ENCODE measurements around the gene SGK1.
"Not testable (repeated sequence)": the region's sequence is repeated elsewhere in the genome, so short reads cannot be mapped to it uniquely, and the experiment has no call there.

Gene SGK1

DNA sequence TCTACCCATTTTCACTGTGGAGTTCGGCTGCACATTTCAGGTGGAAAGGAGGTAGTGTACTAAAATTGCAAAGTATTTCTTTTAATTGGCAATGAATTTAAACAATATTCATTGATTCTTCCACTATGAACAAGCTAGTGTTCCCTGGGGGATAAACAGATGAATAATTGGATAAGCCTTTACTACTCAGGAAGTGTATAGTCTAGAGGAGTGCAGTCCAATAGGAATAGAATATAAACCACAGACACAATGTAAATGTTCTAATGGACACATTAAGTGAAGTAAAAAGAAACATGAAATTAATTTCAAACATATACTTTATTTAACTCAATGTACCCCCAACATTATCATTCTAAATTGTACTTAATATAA, 28.7 kb downstream of the SGK1 start:
- no peak for DNase-seq (ENCODE audit: extremely low spot score)
- POLR2A ChIA-PET: no interaction called here
- no peak for TF ChIP-seq CTCF (IDR thresholded peaks at IDR 0.05; ENCODE audit: control extremely low read depth, extremely low read depth, low read depth, missing control alignments)
- CTCF ChIA-PET: no interaction called here

GRCh38 chr6:134288538-134289203, 29.2 kb downstream of the SGK1 start:
- ChIA-PET CTCF (interaction anchor here (1.5 kb wide), 1 partner anchor 41 kb away, joined by 4 read pairs; no protein-coding TSS in a partner anchor), POLR2A (no interaction called here)
- DNase-seq (ENCODE audit: extremely low spot score): peak; percentile 46
- no peak for TF ChIP-seq CTCF (IDR thresholded peaks at IDR 0.05; ENCODE audit: control extremely low read depth, extremely low read depth, low read depth, missing control alignments)

- CTCF ChIA-PET: interaction anchor here (0.8 to 1.5 kb wide), 3 partner anchors 8 to 214 kb away, joined by 3 to 4 read pairs (median 3); no protein-coding TSS in a partner anchor
- no peak for DNase-seq (ENCODE audit: extremely low spot score)
- POLR2A ChIA-PET: no interaction called here
- no peak for TF ChIP-seq CTCF (IDR thresholded peaks at IDR 0.05; ENCODE audit: control extremely low read depth, extremely low read depth, low read depth, missing control alignments)
These were observed 29.9 kb downstream of the SGK1 start for GRCh38 chr6:134287859-134288537.

DNA sequence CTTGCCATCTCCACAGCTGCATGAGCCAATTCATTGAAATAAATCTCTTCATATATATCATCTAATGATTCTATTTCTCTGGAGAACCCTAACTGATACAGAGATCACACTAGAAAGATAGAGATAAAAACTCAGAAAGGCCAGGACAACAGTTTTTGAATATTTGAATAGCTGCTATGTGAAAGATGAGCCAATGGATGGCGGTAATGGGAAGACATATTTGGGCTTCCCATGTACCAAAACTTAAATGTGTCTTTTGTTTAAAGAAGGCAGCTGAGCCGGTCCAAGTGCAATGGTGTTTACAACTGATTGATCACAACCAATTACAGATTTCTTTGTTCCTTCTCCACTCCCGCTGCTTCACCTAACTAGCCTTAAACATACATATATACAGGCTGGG, 35.1 kb downstream of the SGK1 start:
- ChIA-PET POLR2A (no interaction called here), CTCF (interaction anchor here (0.9 to 1.6 kb wide), 5 partner anchors 9 to 39 kb away, joined by 3 to 5 read pairs (median 3); no protein-coding TSS in a partner anchor)
- TF ChIP-seq CTCF (IDR thresholded peaks at IDR 0.05; ENCODE audit: control extremely low read depth, extremely low read depth, low read depth, missing control alignments): no peak
- no peak for DNase-seq (ENCODE audit: extremely low spot score)

- POLR2A ChIA-PET: interaction anchor here (0.6 kb wide), 1 partner anchor 17 kb away, joined by 3 read pairs; no protein-coding TSS in a partner anchor
- CTCF ChIA-PET: interaction anchor here (2.1 kb wide), 1 partner anchor 32 kb away, joined by 5 read pairs; no protein-coding TSS in a partner anchor
- TF ChIP-seq CTCF (IDR thresholded peaks at IDR 0.05; ENCODE audit: control extremely low read depth, extremely low read depth, low read depth, missing control alignments): no peak
- no peak for DNase-seq (ENCODE audit: extremely low spot score)
These were observed 36.5 kb downstream of the SGK1 start for GRCh38 chr6:134281388-134281787.

GRCh38 chr6:134278000-134278399, 39.9 kb downstream of the SGK1 start:
- DNase-seq (ENCODE audit: extremely low spot score): no peak
- ChIA-PET CTCF (interaction anchor here (1.3 to 1.8 kb wide), 3 partner anchors 10 to 43 kb away, joined by 3 to 7 read pairs (median 3); no protein-coding TSS in a partner anchor), POLR2A (no interaction called here)
- TF ChIP-seq CTCF (IDR thresholded peaks at IDR 0.05; ENCODE audit: control extremely low read depth, extremely low read depth, low read depth, missing control alignments): no peak

DNA sequence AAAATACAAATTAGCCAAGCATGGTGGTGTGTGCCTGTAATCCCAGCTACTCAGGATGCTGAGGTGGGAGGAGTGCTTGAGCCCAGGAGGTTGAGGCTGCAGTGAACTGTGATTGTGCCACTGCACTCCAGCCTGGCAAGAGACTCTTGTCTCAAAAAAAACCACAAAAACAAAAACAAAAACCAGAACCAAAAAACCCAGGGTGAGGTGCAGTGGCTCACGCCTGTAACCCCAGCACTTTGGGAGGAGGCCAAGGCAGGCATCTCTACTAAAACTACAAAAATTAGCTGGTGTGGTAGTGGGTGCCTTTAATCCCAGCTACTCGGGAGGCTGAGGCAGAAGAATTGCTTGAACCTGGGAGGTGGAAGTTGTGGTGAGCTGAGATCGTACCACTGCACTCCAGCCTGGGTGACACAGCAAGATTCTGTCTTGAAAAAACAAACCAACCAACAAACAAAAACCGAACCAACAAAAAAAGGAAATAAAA, 41.0 kb downstream of the SGK1 start:
- POLR2A ChIA-PET; DNase-seq (ENCODE audit: extremely low spot score): not testable (repeated sequence)
- CTCF ChIA-PET: interaction anchor here (1.3 to 1.8 kb wide), 3 partner anchors 9 to 44 kb away, joined by 3 to 7 read pairs (median 3); no protein-coding TSS in a partner anchor
